Suprapubic skin (tissue), 4 donors: ENCODE data around the gene GMPS. TPM values are rescaled to one million over a fixed set of nuclear protein-coding genes. Genes with fewer than 3 reads are reported as not detected.

Experiments
- DNase-seq, 2 donors: peaks; one replicate each; pipeline ENCODE4 v3.0.0-alpha.2; 2019; ENCODE audit warnings: low spot score in 2 of 2
- H3K27ac ChIP-seq: fragments of 200-600 bp; sonication (generic); one replicate; pipeline ENCODE4 v1.5.1; 2019
- H3K27me3 ChIP-seq: fragments of 200-600 bp; sonication (generic); one replicate; pipeline ENCODE4 v1.5.1; 2019
- H3K36me3 ChIP-seq: fragments of 200-600 bp; sonication (generic); one replicate; pipeline ENCODE4 v1.5.1; 2019
- H3K4me1 ChIP-seq: fragments of 200-600 bp; sonication (generic); one replicate; pipeline ENCODE4 v1.5.1; 2019
- H3K4me3 ChIP-seq: fragments of 200-600 bp; sonication (generic); one replicate; pipeline ENCODE4 v1.5.1; 2019; ENCODE audit warnings: mild to moderate bottlenecking
- H3K9me3 ChIP-seq: fragments of 200-600 bp; sonication (generic); one replicate; pipeline ENCODE4 v1.5.1; 2019
- EP300 ChIP-seq: sonication (generic); formaldehyde crosslinking; IDR thresholded peaks from one replicate; pipeline ENCODE4 v1.6.1; 2017; ENCODE audit warnings: antibody characterized with exemption
- POLR2A ChIP-seq, 2 donors: fragments of 450-650 bp; IDR thresholded peaks; one replicate each; pipeline ENCODE4 v1.6.1; 2017; ENCODE audit warnings: antibody characterized with exemption in 2 of 2, mild to moderate bottlenecking in 2 of 2, moderate library complexity in 2 of 2
- POLR2AphosphoS5 ChIP-seq, 3 donors: sonication (generic); formaldehyde crosslinking; IDR thresholded peaks; one replicate each; pipeline ENCODE4 v1.6.1; 2017; ENCODE audit warnings: antibody characterized with exemption in 3 of 3
- WGBS: methylation state at CpG from one replicate; pipeline ENCODE4 v1.1.5; 2018; 5-methylcytosine and 5-hydroxymethylcytosine counted together
- total RNA-seq, 4 donors: library from RNA; depleted of rRNA; stranded (reverse); fragments of >200 nt; gene quantifications; one replicate each; pipeline ENCODE4 v1.1.0, GENCODE V29; 2016
- TF ChIP-seq, protein P1 (sequence below), 2 donors: fragments of 200-600 bp in 1 of 2; fragments of 450-650 bp in 1 of 2; sonication (generic) in 1 of 2; IDR thresholded peaks; one replicate each; pipeline ENCODE4 v1.5.1; 2016 to 2019; ENCODE audit warnings: antibody characterized with exemption in 2 of 2, mild to moderate bottlenecking in 1 of 2, moderate library complexity in 1 of 2

GMPS gene
- total RNA-seq, 4 donors from 2014 or later: 33.9 to 39.5 (median 39.3) TPM

DNA sequence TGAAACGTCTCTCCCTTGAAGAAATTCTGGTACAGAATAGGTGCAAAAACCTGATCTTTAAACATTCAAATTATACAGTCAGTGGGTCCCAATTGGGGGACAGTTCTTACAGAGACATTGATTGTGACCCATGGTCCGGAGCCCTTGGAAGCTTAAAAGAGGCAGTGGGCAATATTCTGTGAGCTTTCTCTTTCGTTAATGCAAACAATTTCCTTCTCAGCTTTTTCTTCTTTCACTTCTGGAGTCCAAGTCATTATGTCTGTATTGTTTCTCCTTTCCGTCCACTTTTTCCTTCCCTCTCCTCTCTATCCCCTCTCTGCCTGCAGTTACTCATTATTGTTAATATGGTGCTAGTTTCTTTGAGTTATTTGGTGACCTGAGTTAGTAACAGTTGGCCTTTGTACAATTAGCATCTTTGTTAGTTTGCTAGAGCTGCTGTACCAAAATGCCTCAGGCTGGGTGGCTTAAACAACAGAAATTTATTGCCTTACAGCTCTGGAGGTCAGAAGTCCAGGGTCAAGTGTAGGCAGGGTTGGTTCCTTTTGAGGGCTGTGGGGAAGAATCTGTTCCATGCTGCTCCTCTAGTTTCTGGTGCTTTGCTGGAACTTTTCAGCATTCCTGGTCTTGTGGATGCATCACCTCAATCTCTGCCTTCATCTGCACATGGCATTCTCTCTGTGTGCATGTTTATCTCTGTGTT, 102.6 kb downstream of the GMPS start:
- no peak for DNase-seq
- TF ChIP-seq EP300 (no peak), POLR2A (IDR thresholded peaks at IDR 0.05) (no peak), POLR2AphosphoS5 (IDR thresholded peaks at IDR 0.05) (no peak)
- TF ChIP-seq, protein P1, sequence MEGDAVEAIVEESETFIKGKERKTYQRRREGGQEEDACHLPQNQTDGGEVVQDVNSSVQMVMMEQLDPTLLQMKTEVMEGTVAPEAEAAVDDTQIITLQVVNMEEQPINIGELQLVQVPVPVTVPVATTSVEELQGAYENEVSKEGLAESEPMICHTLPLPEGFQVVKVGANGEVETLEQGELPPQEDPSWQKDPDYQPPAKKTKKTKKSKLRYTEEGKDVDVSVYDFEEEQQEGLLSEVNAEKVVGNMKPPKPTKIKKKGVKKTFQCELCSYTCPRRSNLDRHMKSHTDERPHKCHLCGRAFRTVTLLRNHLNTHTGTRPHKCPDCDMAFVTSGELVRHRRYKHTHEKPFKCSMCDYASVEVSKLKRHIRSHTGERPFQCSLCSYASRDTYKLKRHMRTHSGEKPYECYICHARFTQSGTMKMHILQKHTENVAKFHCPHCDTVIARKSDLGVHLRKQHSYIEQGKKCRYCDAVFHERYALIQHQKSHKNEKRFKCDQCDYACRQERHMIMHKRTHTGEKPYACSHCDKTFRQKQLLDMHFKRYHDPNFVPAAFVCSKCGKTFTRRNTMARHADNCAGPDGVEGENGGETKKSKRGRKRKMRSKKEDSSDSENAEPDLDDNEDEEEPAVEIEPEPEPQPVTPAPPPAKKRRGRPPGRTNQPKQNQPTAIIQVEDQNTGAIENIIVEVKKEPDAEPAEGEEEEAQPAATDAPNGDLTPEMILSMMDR (IDR thresholded peaks at IDR 0.05): no peak
- 72% methylated on average over 4 of the region's 4 CpGs for WGBS
- H3K27ac ChIP-seq: no peak overlapping the region
- no peaks in the 10 kb centered on the region for H3K4me1 ChIP-seq
- H3K4me3 ChIP-seq: no peak overlapping the region
- H3K9me3 ChIP-seq: no peaks in the 10 kb centered on the region
- H3K27me3 ChIP-seq: no peaks in the 10 kb centered on the region
- no peaks in the 10 kb centered on the region for H3K36me3 ChIP-seq

DNA sequence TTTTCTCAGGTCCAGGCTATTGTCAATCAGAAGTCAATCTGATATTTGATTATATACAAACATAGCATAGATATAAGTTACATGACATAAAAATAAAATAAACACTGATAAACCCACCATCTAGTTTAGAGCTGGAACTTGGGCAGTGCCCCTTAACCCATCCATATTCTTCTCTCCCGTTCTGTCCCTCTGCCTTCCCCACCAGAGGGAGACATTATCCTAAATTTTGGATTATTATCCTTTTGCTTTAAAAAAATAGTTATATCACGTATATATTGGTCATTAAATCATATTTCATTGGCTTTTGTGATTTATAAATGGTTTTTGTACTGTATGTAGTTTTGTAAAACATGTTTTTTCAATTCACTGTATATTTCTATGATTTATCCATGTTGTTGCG, 107.9 kb downstream of the GMPS start:
- 81% methylated on average over 3 of the region's 3 CpGs for WGBS
- H3K36me3 ChIP-seq: no peaks in the 10 kb centered on the region
- H3K4me1 ChIP-seq: no peaks in the 10 kb centered on the region
- TF ChIP-seq POLR2A (IDR thresholded peaks at IDR 0.05): no peak
- TF ChIP-seq EP300: no peak
- no peak for TF ChIP-seq POLR2AphosphoS5 (IDR thresholded peaks at IDR 0.05)
- TF ChIP-seq, protein P1 (IDR thresholded peaks at IDR 0.05): no peak
- H3K27ac ChIP-seq: no peak overlapping the region
- DNase-seq: no peak
- H3K27me3 ChIP-seq: no peaks in the 10 kb centered on the region
- no peak overlapping the region for H3K4me3 ChIP-seq
- no peaks in the 10 kb centered on the region for H3K9me3 ChIP-seq

DNA sequence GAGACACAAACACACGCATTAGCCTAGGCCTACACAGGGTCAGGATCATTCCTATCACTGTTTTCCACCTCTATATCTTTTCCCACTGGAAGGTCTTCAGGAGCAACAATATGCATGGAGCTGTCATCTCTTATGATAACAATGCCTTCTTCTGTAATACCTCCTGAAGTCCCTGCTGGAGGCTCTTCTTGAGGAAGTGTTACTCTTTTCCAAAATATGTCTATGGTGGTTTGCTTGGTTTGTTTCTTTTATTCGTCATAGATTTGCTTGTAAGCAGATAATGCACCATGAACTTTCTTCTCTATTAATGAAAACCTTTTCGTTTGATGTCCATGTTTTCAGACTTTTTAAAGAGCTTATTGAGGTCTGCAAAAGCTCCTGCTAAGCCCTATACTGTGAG, 109.3 kb downstream of the GMPS start:
- no peaks in the 10 kb centered on the region for H3K36me3 ChIP-seq
- H3K4me3 ChIP-seq: no peak overlapping the region
- no peak overlapping the region for H3K27ac ChIP-seq
- no peaks in the 10 kb centered on the region for H3K27me3 ChIP-seq
- 90% methylated on average over 3 of the region's 3 CpGs for WGBS
- H3K9me3 ChIP-seq: no peaks in the 10 kb centered on the region
- no peaks in the 10 kb centered on the region for H3K4me1 ChIP-seq
- TF ChIP-seq EP300 (no peak), POLR2AphosphoS5 (IDR thresholded peaks at IDR 0.05) (no peak), POLR2A (IDR thresholded peaks at IDR 0.05) (no peak)
- TF ChIP-seq, protein P1 (IDR thresholded peaks at IDR 0.05): no peak
- DNase-seq: no peak

DNA sequence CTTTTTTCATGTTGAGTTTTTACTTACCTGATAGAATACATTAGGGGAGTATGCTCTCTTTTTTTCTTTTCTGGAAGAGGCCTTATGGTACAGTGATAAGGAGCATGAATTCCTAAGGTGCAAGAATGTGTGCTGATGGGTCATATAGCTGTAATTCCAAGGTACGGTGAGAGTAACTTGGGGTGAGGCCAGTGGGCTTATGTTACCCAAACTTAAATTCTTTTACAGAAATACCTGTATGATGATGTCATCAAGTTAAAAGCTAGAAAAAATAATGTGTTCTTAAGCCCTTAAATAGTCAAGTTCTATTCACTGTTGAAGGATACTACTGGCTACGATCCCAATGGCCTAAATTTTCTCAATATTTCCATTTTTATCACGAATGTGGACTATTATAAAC, 111.2 kb downstream of the GMPS start:
- Histone ChIP-seq H3K9me3 (no peaks in the 10 kb centered on the region), H3K27me3 (no peaks in the 10 kb centered on the region), H3K36me3 (no peaks in the 10 kb centered on the region), H3K27ac (no peak overlapping the region), H3K4me1 (no peaks in the 10 kb centered on the region), H3K4me3 (no peak overlapping the region)
- WGBS: 88% methylated on average over 3 of the region's 3 CpGs
- TF ChIP-seq POLR2AphosphoS5 (IDR thresholded peaks at IDR 0.05) (no peak), EP300 (no peak), POLR2A (IDR thresholded peaks at IDR 0.05) (no peak)
- TF ChIP-seq, protein P1 (IDR thresholded peaks at IDR 0.05): no peak
- no peak for DNase-seq

DNA sequence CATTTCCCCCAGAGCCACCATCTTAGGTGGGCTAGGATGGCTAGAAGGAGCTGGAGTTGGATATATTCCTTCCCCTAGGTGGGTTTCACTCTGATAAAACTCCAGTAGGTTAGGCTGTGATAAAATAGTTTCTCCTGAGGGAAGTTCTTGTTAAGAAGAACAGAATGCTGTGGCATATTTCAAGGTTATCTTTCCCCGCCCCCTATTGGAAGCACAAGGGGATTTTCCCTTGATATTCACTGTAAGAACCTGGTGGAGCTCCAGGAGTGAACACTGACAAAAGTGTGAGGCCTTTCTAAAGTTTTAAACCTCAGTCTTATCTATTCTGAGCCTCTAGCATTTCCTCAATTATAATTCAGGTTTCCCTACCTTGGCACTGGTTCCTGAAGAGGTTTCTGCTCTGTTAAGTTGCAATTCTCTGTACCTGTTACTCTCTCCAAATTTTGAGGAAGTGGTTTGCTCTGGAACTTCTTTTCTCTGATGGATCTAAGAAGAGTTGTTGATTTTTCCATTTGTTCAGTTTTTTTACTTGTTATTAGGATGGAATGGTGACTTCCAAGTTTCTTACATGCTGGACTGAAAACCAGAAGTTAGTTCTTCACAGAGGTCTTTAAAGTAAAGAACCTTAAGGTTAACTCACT, 113.5 kb downstream of the GMPS start:
- Histone ChIP-seq H3K9me3 (no peaks in the 10 kb centered on the region), H3K27me3 (no peaks in the 10 kb centered on the region), H3K36me3 (no peaks in the 10 kb centered on the region), H3K27ac (no peak overlapping the region), H3K4me3 (no peak overlapping the region), H3K4me1 (no peaks in the 10 kb centered on the region)
- TF ChIP-seq, protein P1 (IDR thresholded peaks at IDR 0.05): no peak
- TF ChIP-seq POLR2AphosphoS5 (IDR thresholded peaks at IDR 0.05) (no peak), EP300 (no peak), POLR2A (IDR thresholded peaks at IDR 0.05) (no peak)
- 100% methylated on average over 1 of the region's 1 CpG for WGBS
- no peak for DNase-seq
